MCF 10A (cell line): ENCODE results near the gene TMEM144. TPM values are rescaled to one million over a fixed set of nuclear protein-coding genes. Genes with fewer than 3 reads are reported as not detected.

Experiments
- BruUV-seq: library from RNA; stranded (reverse); fragments of 400-500 nt; replicated peaks from 2 replicates; lab custom pipeline; 2021; lab: Mats Ljungman, UMichigan
- CTCF ChIA-PET: fragments of 300-600 bp; sonication (Branson Sonifier 250); formaldehyde crosslinking; extraction: SDS; loops from one replicate; lab custom pipeline; 2021; ENCODE audit warnings: antibody characterized with exemption, inconsistent platforms; lab: Yijun Ruan, JAX
- POLR2A ChIA-PET: fragments of 300-600, 350-650 bp; sonication (Branson Sonifier 250); formaldehyde crosslinking; extraction: SDS; loops from one replicate; lab custom pipeline; 2020; ENCODE audit warnings: antibody characterized with exemption, inconsistent platforms; lab: Yijun Ruan, JAX
- DNase-seq: peaks from one replicate; pipeline ENCODE4 v3.0.0-alpha.2; 2018; ENCODE audit not compliant: unreplicated experiment
- H3K27ac Mint-ChIP-seq: one replicate; pipeline ENCODE4 v1.8.0; 2022; ENCODE audit warnings: mild to moderate bottlenecking, low read depth, mixed read lengths; ENCODE audit not compliant: unreplicated experiment
- H3K27me3 Mint-ChIP-seq: one replicate; pipeline ENCODE4 v1.8.0; 2022; ENCODE audit warnings: mixed read lengths; ENCODE audit not compliant: insufficient read depth, unreplicated experiment
- H3K36me3 Mint-ChIP-seq: one replicate; pipeline ENCODE4 v1.8.0; 2022; ENCODE audit warnings: mild to moderate bottlenecking, moderate library complexity, mixed read lengths; ENCODE audit not compliant: insufficient read depth, unreplicated experiment
- H3K4me1 Mint-ChIP-seq: one replicate; pipeline ENCODE4 v1.8.0; 2022; ENCODE audit warnings: mixed read lengths; ENCODE audit not compliant: insufficient read depth, unreplicated experiment
- H3K4me3 Mint-ChIP-seq: one replicate; pipeline ENCODE4 v1.8.0; 2022; ENCODE audit warnings: mild to moderate bottlenecking, moderate library complexity, mixed read lengths; ENCODE audit not compliant: unreplicated experiment
- H3K9me3 Mint-ChIP-seq: one replicate; pipeline ENCODE4 v1.8.0; 2022; ENCODE audit warnings: mixed read lengths; ENCODE audit not compliant: unreplicated experiment
- CTCF ChIP-seq: fragments of 200-600 bp; IDR thresholded peaks from one replicate; pipeline ENCODE4 v1.8.0; 2022; ENCODE audit warnings: antibody characterized with exemption, mild to moderate bottlenecking; ENCODE audit not compliant: unreplicated experiment
- intact Hi-C: fragments of 100-400 bp; cut with micrococcal nuclease; formaldehyde crosslinking; loops from 2 replicates; pipeline ENCODE4 v1.14.1; 2022
- total RNA-seq: library from RNA; stranded (reverse); gene quantifications from 2 replicates; pipeline ENCODE4 v1.2.3, GENCODE V29; 2022

The TMEM144 gene
- total RNA-seq, 1 experiment from 2014 or later, result 6.4 TPM

GRCh38 chr4:158163941-158164767 is 46.1 kb upstream of the TMEM144 start:
- ChIA-PET CTCF (interaction anchor here (0.7 to 2.9 kb wide), 5 partner anchors 8 to 457 kb away, joined by 3 to 16 read pairs (median 3); partner anchors contain the start of gene GASK1B), POLR2A (interaction anchor here (0.8 to 1.5 kb wide), 3 partner anchors 43 to 149 kb away, joined by 3 to 5 read pairs (median 5); no protein-coding TSS in a partner anchor)
- no peak for DNase-seq
- Mint-ChIP-seq H3K4me1 (peaks cover 43% of the 10 kb centered on the region), H3K9me3 (no peaks in the 10 kb centered on the region), H3K27ac (no peak overlapping the region), H3K4me3 (no peak overlapping the region), H3K36me3 (no peaks in the 10 kb centered on the region), H3K27me3 (no peaks in the 10 kb centered on the region)
- TF ChIP-seq CTCF, result no peak
- intact Hi-C loops, result no loop called here
- BruUV-seq, result no TSS peak

- CTCF ChIA-PET, result interaction anchor here (1.2 kb wide), 1 partner anchor 141 kb away, joined by 3 read pairs; no protein-coding TSS in a partner anchor
- Mint-ChIP-seq H3K4me3 (no peak overlapping the region), H3K4me1 (peaks cover 42% of the 10 kb centered on the region), H3K9me3 (no peaks in the 10 kb centered on the region), H3K27me3 (no peaks in the 10 kb centered on the region), H3K27ac (no peak overlapping the region), H3K36me3 (no peaks in the 10 kb centered on the region)
- TF ChIP-seq CTCF, result no peak
- DNase-seq, result no peak
- no TSS peak for BruUV-seq
- intact Hi-C loops, result no loop called here
- POLR2A ChIA-PET, result interaction anchor here (1.2 kb wide), 1 partner anchor 150 kb away, joined by 5 read pairs; no protein-coding TSS in a partner anchor
These were observed 45.5 kb upstream of the TMEM144 start for GRCh38 chr4:158164768-158165213.

DNA sequence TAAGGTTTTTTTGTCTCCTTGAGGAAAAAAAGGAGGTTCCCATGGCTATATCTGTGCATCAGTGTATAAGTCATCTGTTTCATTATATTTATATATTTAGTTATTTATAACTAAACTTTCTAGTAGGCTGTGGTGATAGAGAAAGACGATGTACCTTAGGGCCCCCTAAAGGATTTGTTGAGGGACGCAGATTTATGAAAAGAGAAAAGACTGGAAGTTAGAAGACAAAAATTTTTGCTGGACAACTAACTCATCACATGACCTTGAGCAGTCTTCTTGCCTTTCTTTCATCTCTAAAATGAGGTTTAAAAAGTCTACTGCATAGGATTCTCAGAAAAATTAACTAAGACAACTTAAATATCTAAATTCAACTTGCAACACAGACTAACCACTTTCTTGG is 43.6 kb upstream of the TMEM144 start:
- Mint-ChIP-seq H3K36me3 (no peaks in the 10 kb centered on the region), H3K4me3 (no peak overlapping the region), H3K9me3 (no peaks in the 10 kb centered on the region), H3K27me3 (no peaks in the 10 kb centered on the region), H3K4me1 (peaks cover 31% of the 10 kb centered on the region), H3K27ac (no peak overlapping the region)
- POLR2A ChIA-PET, result no interaction called here
- no peak for DNase-seq
- CTCF ChIA-PET, result no interaction called here
- intact Hi-C loops, result no loop called here
- TF ChIP-seq CTCF, result no peak
- no TSS peak for BruUV-seq

GRCh38 chr4:158168606-158169005 is 41.7 kb upstream of the TMEM144 start:
- Mint-ChIP-seq H3K4me3 (peak overlapping the region; percentile 71), H3K36me3 (peaks cover 6% of the 10 kb centered on the region), H3K4me1 (peaks cover 35% of the 10 kb centered on the region), H3K9me3 (no peaks in the 10 kb centered on the region), H3K27me3 (no peaks in the 10 kb centered on the region), H3K27ac (no peak overlapping the region)
- no peak for TF ChIP-seq CTCF
- ChIA-PET CTCF (interaction anchor here (0.6 to 5.2 kb wide), 4 partner anchors 9 to 175 kb away, joined by 3 to 71 read pairs (median 24); no protein-coding TSS in a partner anchor), POLR2A (interaction anchor here (0.5 to 0.6 kb wide), 2 partner anchors 281 to 1309 kb away, joined by 3 read pairs; no protein-coding TSS in a partner anchor)
- no TSS peak for BruUV-seq
- intact Hi-C loops, result no loop called here
- no peak for DNase-seq
